T-helper 22 cell (primary cell): ENCODE measurements around the gene PTTG1.

ENCODE experiments used
- DNase-seq: peaks from one replicate; pipeline ENCODE4 v3.0.0-alpha.2; 2020; ENCODE audit warnings: low read depth

Gene PTTG1

DNA sequence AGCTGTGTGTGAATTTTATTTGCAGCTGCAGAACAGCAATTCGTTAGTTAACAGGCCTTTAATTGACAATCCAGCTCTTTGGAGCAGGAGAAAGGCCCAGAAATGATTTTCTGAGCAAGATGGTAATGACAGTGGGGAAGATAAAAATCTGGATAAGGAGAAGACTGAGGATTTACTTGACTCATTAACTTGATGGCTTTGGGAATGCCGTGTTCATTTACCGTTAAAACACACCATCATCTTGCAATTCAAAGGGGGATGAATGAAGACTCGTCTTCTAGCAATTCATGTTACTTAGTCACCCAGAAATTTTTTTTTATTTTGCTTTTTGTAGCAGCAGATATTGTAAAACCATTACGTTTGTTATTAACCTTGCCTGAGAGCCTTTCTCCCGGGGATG lies 52.0 kb downstream of the PTTG1 start:
- no peak for DNase-seq

DNA sequence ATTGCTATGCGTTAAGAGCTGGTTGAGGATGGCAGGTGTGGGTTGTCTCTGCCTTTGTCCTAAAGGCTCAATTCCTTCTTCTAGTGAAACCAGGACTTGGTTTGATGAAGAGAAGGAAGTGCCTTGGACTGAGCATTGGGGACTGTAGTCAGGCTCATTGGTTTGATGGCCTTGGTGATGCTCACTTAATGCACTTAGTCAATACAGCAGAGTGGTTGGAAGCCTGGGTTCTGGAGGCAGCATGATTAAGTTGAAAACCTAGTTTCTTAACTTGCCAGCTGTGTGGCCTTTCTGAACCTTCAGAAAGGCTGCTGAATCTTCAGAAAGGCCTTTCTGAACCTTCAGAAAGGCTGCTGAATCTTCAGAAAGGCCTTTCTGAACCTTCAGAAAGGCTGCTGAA lies 52.4 kb downstream of the PTTG1 start:
- DNase-seq, result no peak

DNA sequence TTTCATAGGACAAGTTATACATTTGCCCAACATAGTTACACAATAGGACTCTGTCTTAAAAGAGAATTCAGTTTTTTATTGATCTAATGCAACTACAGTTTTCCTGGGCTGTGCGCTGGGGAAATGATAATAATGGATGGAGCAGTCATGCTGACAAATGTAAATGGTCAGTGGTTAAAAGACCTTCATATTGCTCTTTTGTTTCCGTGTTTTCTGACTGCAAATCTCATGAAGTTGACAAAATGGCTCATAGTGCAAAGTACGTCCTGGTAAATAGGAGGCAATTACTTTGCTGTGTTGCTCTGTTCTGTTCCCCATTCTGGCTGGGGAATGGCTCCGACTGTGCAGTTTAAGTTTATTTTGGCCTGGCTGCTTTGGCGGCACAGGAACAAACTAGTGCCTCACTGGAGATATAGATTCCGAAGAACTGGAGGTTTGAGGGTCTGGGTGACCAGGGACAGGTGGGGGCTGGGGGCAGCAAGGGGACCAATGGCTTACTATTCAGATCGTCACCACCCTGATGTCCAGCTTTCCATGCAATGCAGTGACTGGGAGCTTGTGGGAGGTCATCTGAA lies 54.3 kb downstream of the PTTG1 start:
- DNase-seq, result no peak

DNA sequence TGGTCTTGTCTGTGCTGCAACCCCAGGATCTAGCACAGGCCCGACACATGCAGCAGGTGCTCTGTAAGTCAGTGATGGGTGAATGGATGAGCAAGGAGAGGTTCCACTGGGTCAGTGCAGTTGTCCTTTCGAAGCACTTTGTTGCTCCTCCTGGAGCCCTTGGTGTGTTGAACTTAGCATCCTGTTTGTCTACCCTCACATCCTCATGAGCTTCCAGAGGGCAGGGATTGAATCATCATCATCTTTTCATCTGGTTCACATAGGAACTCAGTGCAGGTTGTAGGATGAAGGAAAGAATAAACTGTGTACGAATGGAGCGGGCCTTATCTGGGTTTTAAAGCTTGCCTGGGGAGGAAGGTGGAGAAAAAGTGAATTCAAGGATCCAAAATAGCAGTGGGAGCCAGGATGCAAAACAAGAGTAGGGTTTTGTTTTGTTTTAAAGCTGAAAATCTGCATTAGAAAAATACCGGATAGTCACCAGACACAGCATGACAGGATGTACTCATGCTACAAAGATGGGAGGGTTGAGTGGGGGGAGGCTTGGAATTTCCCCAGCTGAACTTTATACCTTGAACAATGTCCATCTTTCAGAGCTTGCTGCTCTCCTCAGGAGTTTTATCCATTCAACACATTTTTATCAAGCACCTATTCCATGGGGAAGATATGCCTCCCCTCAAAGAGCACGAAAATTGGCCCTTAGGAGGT lies 55.8 kb downstream of the PTTG1 start:
- no peak for DNase-seq

DNA sequence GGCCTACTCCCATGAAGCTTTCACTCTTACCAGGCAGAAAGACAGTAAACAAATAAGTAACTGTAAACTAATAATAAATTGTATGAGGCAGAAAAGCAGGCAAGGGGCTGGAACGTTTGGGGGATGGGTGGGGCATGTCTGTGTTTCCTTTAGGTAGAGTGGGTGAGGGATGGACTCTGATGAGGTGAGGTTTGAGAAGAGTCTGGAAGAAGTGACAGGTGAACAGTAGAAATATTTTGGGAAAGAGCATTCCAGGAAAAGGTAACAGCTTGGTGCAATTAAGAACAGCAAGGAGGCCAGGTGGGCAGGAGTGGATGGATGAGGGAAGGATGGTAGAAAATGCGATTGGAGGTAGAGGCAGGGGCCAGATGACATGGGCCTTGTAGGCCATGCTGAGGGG lies 56.5 kb downstream of the PTTG1 start:
- DNase-seq, result no peak
